NCI-H146 treated with DMSO at 0.1 percent for 48 hours (cell line): ENCODE measurements around the gene TCF7.
"Not testable (repeated sequence)": the region's sequence is repeated elsewhere in the genome, so short reads cannot be mapped to it uniquely, and the experiment has no call there.

Experiments
- DNase-seq: peaks from one replicate; lab custom pipeline; 2025; ENCODE audit not compliant: unreplicated experiment; lab: John Stamatoyannopoulos, UW

The TCF7 gene

GRCh38 chr5:134143944-134144941 lies 29.8 kb downstream of the TCF7 start:
- DNase-seq = no peak

- DNase-seq = no peak
Measured at GRCh38 chr5:134145041-134145757, 30.7 kb downstream of the TCF7 start.

- no peak for DNase-seq
Measured at GRCh38 chr5:134145779-134146581, 31.5 kb downstream of the TCF7 start.

- DNase-seq = no peak
Measured at GRCh38 chr5:134146651-134147518, 32.4 kb downstream of the TCF7 start.

GRCh38 chr5:134148316-134148715 lies 33.8 kb downstream of the TCF7 start:
- no peak for DNase-seq

- DNase-seq = no peak
Measured at GRCh38 chr5:134148986-134149539, 34.6 kb downstream of the TCF7 start.

GRCh38 chr5:134149571-134150303 lies 35.3 kb downstream of the TCF7 start:
- DNase-seq = no peak

GRCh38 chr5:134151723-134152122 lies 37.2 kb downstream of the TCF7 start:
- DNase-seq = no peak

GRCh38 chr5:134152173-134152832 lies 37.8 kb downstream of the TCF7 start:
- not testable (repeated sequence) for DNase-seq

GRCh38 chr5:134153241-134153640 lies 38.8 kb downstream of the TCF7 start:
- no peak for DNase-seq

GRCh38 chr5:134153657-134154056 lies 39.2 kb downstream of the TCF7 start:
- no peak for DNase-seq

GRCh38 chr5:134161513-134162395 lies 47.3 kb downstream of the TCF7 start:
- no peak for DNase-seq

GRCh38 chr5:134162592-134162991 lies 48.1 kb downstream of the TCF7 start:
- no peak for DNase-seq

GRCh38 chr5:134171972-134172371 lies 57.5 kb downstream of the TCF7 start:
- no peak for DNase-seq

- peak; percentile 5 for DNase-seq
Measured at GRCh38 chr5:134174841-134175839, 60.7 kb downstream of the TCF7 start.

- DNase-seq = no peak
Measured at GRCh38 chr5:134175921-134176510, 61.5 kb downstream of the TCF7 start.
